Measurements from ENCODE around the gene RETREG1. TPM values are rescaled to one million over a fixed set of nuclear protein-coding genes. Genes with fewer than 3 reads are reported as not detected.

The RETREG1 gene
- total and polyA plus RNA-seq, 2 experiments from 2014 or later = 2.3 to 3.6 TPM

GRCh38 chr5:16542236-16542635, 74.6 kb downstream of the RETREG1 start:
- Histone ChIP-seq H3K9me2 (ENCODE audit: insufficient read depth) (no peaks in the 10 kb centered on the region), H3K36me3 (ENCODE audit: insufficient read depth) (no peaks in the 10 kb centered on the region), H3K4me2 (no peak overlapping the region), H3K79me2 (replicated peaks; ENCODE audit: insufficient read depth) (no peaks in the 10 kb centered on the region), H3K4me3 (no peak overlapping the region), H3K27me3 (ENCODE audit: insufficient read depth) (no peaks in the 10 kb centered on the region), H3F3A (replicated peaks; ENCODE audit: low read depth) (no peaks in the 10 kb centered on the region), H3K27ac (ENCODE audit: low read depth) (no peak overlapping the region), H3K4me1 (ENCODE audit: insufficient read depth) (no peaks in the 10 kb centered on the region), H4K20me1 (replicated peaks; ENCODE audit: insufficient read depth) (no peaks in the 10 kb centered on the region), H2AFZ (no peak overlapping the region)
- peaks cover 3% of the 10 kb centered on the region; the same call in 1 of the 3 replicates for H3K4me1 Mint-ChIP-seq
- DNase-seq (ENCODE audit: low spot score) = no peak
- no peaks in the 10 kb centered on the region for H3K36me3 Mint-ChIP-seq (ENCODE audit: low read depth)
- no peaks in the 10 kb centered on the region; the same call in 2 of the 3 replicates for H3K9me3 Mint-ChIP-seq
- H3K4me3 Mint-ChIP-seq = no peak overlapping the region
- no peak for TF ChIP-seq ZNF114 (CRISPR knock-in tag; IDR thresholded peaks at IDR 0.05)
- no peak for TF ChIP-seq NANOG (IDR thresholded peaks at IDR 0.05; ENCODE audit: borderline replicate concordance)
- TF ChIP-seq ETS1 (IDR thresholded peaks at IDR 0.05) = no peak
- TF ChIP-seq EZH2phosphoT487 (IDR thresholded peaks at IDR 0.05; ENCODE audit: unreplicated experiment) = no peak
- TF ChIP-seq STAT1 (IDR thresholded peaks at IDR 0.05; ENCODE audit: unreplicated experiment) = no peak
- no peak for TF ChIP-seq REST (IDR thresholded peaks at IDR 0.05; ENCODE audit: unreplicated experiment)
- no peak for TF ChIP-seq CTCF (conservative IDR thresholded peaks at IDR 0.05; ENCODE audit: low read depth in 2 of 2)
- TF ChIP-seq EZH2 (IDR thresholded peaks at IDR 0.05; ENCODE audit: low read depth, unreplicated experiment) = no peak
- no peak for TF ChIP-seq ZNF331 (CRISPR knock-in tag; IDR thresholded peaks at IDR 0.05; ENCODE audit: low read depth)
- no peak for TF ChIP-seq CREB1 (CRISPR knock-in tag; IDR thresholded peaks at IDR 0.05; ENCODE audit: low read depth)
- no peak for TF ChIP-seq ZNF462 (CRISPR knock-in tag; IDR thresholded peaks at IDR 0.05)
- no peak for TF ChIP-seq JUNB (IDR thresholded peaks at IDR 0.05; ENCODE audit: unreplicated experiment)
- TF ChIP-seq POLR2AphosphoS5 (IDR thresholded peaks at IDR 0.05; ENCODE audit: low read depth) = no peak
- H3K27me3 Mint-ChIP-seq (ENCODE audit: insufficient read depth, low read depth, poor library complexity) = peaks cover 7% of the 10 kb centered on the region
- no peak overlapping the region for H3K27ac Mint-ChIP-seq
- ATAC-seq = no peak

Measured in GM23338 (cell line).